A549 (cell line): ENCODE measurements around the gene APOC3. TPM values are rescaled to one million over a fixed set of nuclear protein-coding genes. Genes with fewer than 3 reads are reported as not detected.

Source experiments
- ATAC-seq, 2 experiments: fragments of 200-7000 bp in 1 of 2; fragments of >200 bp in 1 of 2; cut with Nextera tagmentation in 1 of 2; cut with Tn5 transposase in 1 of 2; 3 replicates each; pipeline versions ENCODE4 v1.8.0 to v1.9.1; 2018 to 2020; ENCODE audit warnings: mild to moderate bottlenecking in 1 of 2, moderate library complexity in 1 of 2
- CTCF ChIA-PET: fragments of 300-600 bp; sonication (Branson Sonifier 250); formaldehyde crosslinking; extraction: SDS; loops from one replicate; lab custom pipeline; 2021; ENCODE audit warnings: antibody characterized with exemption, inconsistent platforms; lab: Yijun Ruan, JAX
- POLR2A ChIA-PET: fragments of 350-600 bp; formaldehyde crosslinking; extraction: SDS; loops from one replicate; lab custom pipeline; 2021; ENCODE audit warnings: antibody characterized with exemption, inconsistent platforms; lab: Yijun Ruan, JAX
- DNase-seq, 2 experiments: peaks; one replicate each; pipeline versions ENCODE4 v3.0.0 to v3.0.0-alpha.2; 2011 to 2016; ENCODE audit warnings: low read depth in 1 of 2, low spot score in 1 of 2
- FAIRE-seq: peaks from 2 replicates; lab custom pipeline; 2011; peaks lifted over from hg19 to GRCh38; lab: Jason Lieb, UNC
- H3K27ac ChIP-seq, 2 experiments: fragments of >200 bp; sonication (Bioruptor Twin); formaldehyde crosslinking; 3 replicates each; pipeline ENCODE4 v1.5.1; 2016 to 2017
- H3K4me1 ChIP-seq: fragments of >200 bp; sonication (Bioruptor Twin); formaldehyde crosslinking; 3 replicates; pipeline ENCODE4 v1.6.1; 2016
- H3K4me2 ChIP-seq: fragments of >200 bp; sonication (Bioruptor Twin); formaldehyde crosslinking; 3 replicates; pipeline ENCODE4 v1.6.1; 2016
- H3K4me3 ChIP-seq: fragments of >200 bp; sonication (Bioruptor Twin); formaldehyde crosslinking; 3 replicates; pipeline ENCODE4 v1.5.1; 2016
- H3K9me3 ChIP-seq: fragments of >200 bp; sonication (Bioruptor Twin); formaldehyde crosslinking; 3 replicates; pipeline ENCODE4 v1.6.1; 2016
- BHLHE40 ChIP-seq: IDR thresholded peaks from 2 replicates; pipeline ENCODE4 v1.6.1; 2012; ENCODE audit warnings: low read depth, low read length, inconsistent platforms
- CBX8 ChIP-seq: fragments of 200-600 bp; sonication (generic); IDR thresholded peaks from 2 replicates; pipeline ENCODE4 v1.6.1; 2016
- HOXB5 ChIP-seq: fragments of 250-450 bp; sonication (Bioruptor Pico); IDR thresholded peaks from 2 replicates; pipeline ENCODE4 v1.5.0; 2020; ENCODE audit warnings: mild to moderate bottlenecking, moderate library complexity
- JUNB ChIP-seq: fragments of >200 bp; sonication (Bioruptor Twin); formaldehyde crosslinking; IDR thresholded peaks from 2 replicates; pipeline ENCODE4 v1.6.1; 2016
- KDM5A ChIP-seq: fragments of 200-600 bp; sonication (generic); IDR thresholded peaks from 2 replicates; pipeline ENCODE4 v1.6.1; 2016; ENCODE audit warnings: antibody characterized with exemption, mild to moderate bottlenecking
- NFE2L2 ChIP-seq: fragments of 150-350 bp; conservative IDR thresholded peaks from 2 replicates; pipeline ENCODE4 v1.6.1; 2014; ENCODE audit warnings: low read length
- RARB ChIP-seq: fragments of 250-450 bp; sonication (Bioruptor Pico); IDR thresholded peaks from 2 replicates; pipeline ENCODE4 v1.8.0; 2021; ENCODE audit warnings: mild to moderate bottlenecking, moderate library complexity
- ZNF302 ChIP-seq: fragments of 250-450 bp; sonication (Bioruptor Pico); IDR thresholded peaks from 2 replicates; pipeline ENCODE4 v1.9.0; 2021; ENCODE audit warnings: inconsistent platforms, mild to moderate bottlenecking, moderate library complexity
- ZSCAN20 ChIP-seq: fragments of 250-450 bp; sonication (Bioruptor Pico); IDR thresholded peaks from 2 replicates; pipeline ENCODE4 v1.8.0; 2022; ENCODE audit warnings: mild to moderate bottlenecking, moderate library complexity
- WGBS: methylation state at CpG from one replicate; pipeline ENCODE4 v1.1.6; 2017; ENCODE audit errors: missing lambda C conversion rate; 5-methylcytosine and 5-hydroxymethylcytosine counted together
- polyA plus RNA-seq, 4 experiments: library from polyadenylated mRNA; depleted of rRNA in 3 of 4; stranded (reverse); fragments of >200 nt; fragmentation: RNase III in 1 of 4; extraction: RNeasy Plus Mini Kit Qiagen cat#74134 plus additional on column Dnase treatment in 1 of 4; gene quantifications; 2 replicates in 3 of 4; 3 replicates in 1 of 4; pipeline ENCODE4 v1.2.3, GENCODE V29; 2011 to 2017
- TF ChIP-seq, protein P1 (sequence below): fragments of 200-600 bp; sonication (generic); IDR thresholded peaks from 2 replicates; pipeline ENCODE4 v1.6.1; 2016; ENCODE audit warnings: antibody characterized with exemption, mild to moderate bottlenecking, moderate library complexity
- TF ChIP-seq, protein P2 (sequence below): fragments of 250-450 bp; sonication (Bioruptor Pico); IDR thresholded peaks from 2 replicates; pipeline ENCODE4 v1.5.0; 2021; ENCODE audit warnings: mild to moderate bottlenecking, moderate library complexity, borderline replicate concordance
- TF ChIP-seq, protein P3 (sequence below): IDR thresholded peaks from 2 replicates; pipeline ENCODE4 v1.6.1; 2012
- TF ChIP-seq, protein P4 (sequence below): fragments of >200 bp; sonication (Bioruptor Twin); formaldehyde crosslinking; IDR thresholded peaks from 2 replicates; pipeline ENCODE4 v1.6.1; 2016
- TF ChIP-seq, protein P5 (sequence below): fragments of 150-350 bp; IDR thresholded peaks from 2 replicates; pipeline ENCODE4 v1.6.1; 2014; ENCODE audit warnings: low read depth, mild to moderate bottlenecking, low read length

APOC3 gene
- polyA plus RNA-seq, 2 of the 4 experiments (the other 2 are of a cell fraction) = not detected

DNA sequence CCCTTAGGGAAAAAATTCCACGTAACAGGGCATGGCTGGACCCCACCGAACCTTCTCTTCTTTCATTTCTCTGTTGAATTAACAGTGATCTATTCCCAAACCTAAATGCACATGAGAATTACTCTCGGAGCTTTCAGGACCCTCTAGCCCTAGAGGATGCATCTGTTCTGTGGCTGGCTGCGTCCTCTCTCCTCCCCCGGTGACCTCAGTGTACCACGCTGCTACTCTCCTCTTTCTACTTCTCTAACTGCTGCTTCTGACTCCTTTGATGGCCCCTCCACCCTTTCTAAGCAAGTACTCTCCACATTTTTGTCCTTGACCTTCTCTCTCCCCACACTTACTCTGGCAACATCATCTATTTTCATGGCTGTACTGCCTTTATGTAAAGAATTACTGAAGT lies 19.8 kb downstream of the APOC3 start:
- ATAC-seq = no peak
- no peak overlapping the region for H3K4me2 ChIP-seq
- no peak for FAIRE-seq
- DNase-seq = no peak
- H3K9me3 ChIP-seq = no peaks in the 10 kb centered on the region
- ChIA-PET CTCF (interaction anchor here (0.7 kb wide), 1 partner anchor 30 kb away, joined by 3 read pairs; no protein-coding TSS in a partner anchor), POLR2A (no interaction called here)
- TF ChIP-seq, protein P1, sequence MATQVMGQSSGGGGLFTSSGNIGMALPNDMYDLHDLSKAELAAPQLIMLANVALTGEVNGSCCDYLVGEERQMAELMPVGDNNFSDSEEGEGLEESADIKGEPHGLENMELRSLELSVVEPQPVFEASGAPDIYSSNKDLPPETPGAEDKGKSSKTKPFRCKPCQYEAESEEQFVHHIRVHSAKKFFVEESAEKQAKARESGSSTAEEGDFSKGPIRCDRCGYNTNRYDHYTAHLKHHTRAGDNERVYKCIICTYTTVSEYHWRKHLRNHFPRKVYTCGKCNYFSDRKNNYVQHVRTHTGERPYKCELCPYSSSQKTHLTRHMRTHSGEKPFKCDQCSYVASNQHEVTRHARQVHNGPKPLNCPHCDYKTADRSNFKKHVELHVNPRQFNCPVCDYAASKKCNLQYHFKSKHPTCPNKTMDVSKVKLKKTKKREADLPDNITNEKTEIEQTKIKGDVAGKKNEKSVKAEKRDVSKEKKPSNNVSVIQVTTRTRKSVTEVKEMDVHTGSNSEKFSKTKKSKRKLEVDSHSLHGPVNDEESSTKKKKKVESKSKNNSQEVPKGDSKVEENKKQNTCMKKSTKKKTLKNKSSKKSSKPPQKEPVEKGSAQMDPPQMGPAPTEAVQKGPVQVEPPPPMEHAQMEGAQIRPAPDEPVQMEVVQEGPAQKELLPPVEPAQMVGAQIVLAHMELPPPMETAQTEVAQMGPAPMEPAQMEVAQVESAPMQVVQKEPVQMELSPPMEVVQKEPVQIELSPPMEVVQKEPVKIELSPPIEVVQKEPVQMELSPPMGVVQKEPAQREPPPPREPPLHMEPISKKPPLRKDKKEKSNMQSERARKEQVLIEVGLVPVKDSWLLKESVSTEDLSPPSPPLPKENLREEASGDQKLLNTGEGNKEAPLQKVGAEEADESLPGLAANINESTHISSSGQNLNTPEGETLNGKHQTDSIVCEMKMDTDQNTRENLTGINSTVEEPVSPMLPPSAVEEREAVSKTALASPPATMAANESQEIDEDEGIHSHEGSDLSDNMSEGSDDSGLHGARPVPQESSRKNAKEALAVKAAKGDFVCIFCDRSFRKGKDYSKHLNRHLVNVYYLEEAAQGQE = no peak
- TF ChIP-seq KDM5A = no peak
- TF ChIP-seq RARB (CRISPR knock-in tag) = no peak
- 0 out of 3 replicates have a peak, but pooled peaks cover 5% of the 10 kb centered on the region for H3K4me1 ChIP-seq
- 95% methylated on average over 6 of the region's 6 CpGs for WGBS
- H3K27ac ChIP-seq = no peak overlapping the region
- H3K4me3 ChIP-seq = no peak overlapping the region

DNA sequence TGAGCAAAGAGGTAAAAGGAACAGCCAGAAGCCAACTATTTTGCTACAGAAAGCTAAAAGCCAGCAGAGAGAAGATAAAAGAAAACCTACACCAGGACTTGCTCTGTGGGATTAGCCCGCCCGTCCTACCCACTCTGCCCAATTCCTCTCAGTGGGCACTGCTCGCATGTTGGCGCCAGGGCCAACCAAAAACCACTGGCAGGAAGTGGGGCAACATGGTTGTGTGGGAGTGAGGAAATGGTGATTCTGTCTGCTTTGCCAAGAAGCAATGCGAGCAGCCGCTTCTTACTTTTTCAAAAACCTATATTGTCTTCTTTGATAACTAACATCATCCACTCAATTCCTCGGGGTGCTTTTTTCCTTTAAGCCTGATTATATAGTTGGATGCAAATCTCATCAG lies 21.9 kb downstream of the APOC3 start:
- H3K9me3 ChIP-seq = no peaks in the 10 kb centered on the region
- CTCF ChIA-PET = interaction anchor here (2.1 kb wide), 1 partner anchor 254 kb away, joined by 10 read pairs; no protein-coding TSS in a partner anchor
- POLR2A ChIA-PET = no interaction called here
- DNase-seq = no peak
- H3K4me2 ChIP-seq = no peak overlapping the region
- no peak for FAIRE-seq
- 0 out of 3 replicates have a peak, but pooled peaks cover 5% of the 10 kb centered on the region for H3K4me1 ChIP-seq
- no peak overlapping the region for H3K4me3 ChIP-seq
- WGBS = 96% methylated on average over 7 of the region's 7 CpGs
- no peak overlapping the region for H3K27ac ChIP-seq
- TF ChIP-seq, protein P2, sequence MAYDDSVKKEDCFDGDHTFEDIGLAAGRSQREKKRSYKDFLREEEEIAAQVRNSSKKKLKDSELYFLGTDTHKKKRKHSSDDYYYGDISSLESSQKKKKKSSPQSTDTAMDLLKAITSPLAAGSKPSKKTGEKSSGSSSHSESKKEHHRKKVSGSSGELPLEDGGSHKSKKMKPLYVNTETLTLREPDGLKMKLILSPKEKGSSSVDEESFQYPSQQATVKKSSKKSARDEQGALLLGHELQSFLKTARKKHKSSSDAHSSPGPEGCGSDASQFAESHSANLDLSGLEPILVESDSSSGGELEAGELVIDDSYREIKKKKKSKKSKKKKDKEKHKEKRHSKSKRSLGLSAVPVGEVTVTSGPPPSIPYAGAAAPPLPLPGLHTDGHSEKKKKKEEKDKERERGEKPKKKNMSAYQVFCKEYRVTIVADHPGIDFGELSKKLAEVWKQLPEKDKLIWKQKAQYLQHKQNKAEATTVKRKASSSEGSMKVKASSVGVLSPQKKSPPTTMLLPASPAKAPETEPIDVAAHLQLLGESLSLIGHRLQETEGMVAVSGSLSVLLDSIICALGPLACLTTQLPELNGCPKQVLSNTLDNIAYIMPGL = no peak
- TF ChIP-seq ZSCAN20 (CRISPR knock-in tag) = no peak
- TF ChIP-seq BHLHE40 = no peak
- TF ChIP-seq, protein P3, sequence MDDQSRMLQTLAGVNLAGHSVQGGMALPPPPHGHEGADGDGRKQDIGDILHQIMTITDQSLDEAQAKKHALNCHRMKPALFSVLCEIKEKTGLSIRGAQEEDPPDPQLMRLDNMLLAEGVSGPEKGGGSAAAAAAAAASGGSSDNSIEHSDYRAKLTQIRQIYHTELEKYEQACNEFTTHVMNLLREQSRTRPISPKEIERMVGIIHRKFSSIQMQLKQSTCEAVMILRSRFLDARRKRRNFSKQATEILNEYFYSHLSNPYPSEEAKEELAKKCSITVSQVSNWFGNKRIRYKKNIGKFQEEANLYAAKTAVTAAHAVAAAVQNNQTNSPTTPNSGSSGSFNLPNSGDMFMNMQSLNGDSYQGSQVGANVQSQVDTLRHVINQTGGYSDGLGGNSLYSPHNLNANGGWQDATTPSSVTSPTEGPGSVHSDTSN = no peak
- TF ChIP-seq, protein P4, sequence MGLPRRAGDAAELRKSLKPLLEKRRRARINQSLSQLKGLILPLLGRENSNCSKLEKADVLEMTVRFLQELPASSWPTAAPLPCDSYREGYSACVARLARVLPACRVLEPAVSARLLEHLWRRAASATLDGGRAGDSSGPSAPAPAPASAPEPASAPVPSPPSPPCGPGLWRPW = no peak
- TF ChIP-seq, protein P5, sequence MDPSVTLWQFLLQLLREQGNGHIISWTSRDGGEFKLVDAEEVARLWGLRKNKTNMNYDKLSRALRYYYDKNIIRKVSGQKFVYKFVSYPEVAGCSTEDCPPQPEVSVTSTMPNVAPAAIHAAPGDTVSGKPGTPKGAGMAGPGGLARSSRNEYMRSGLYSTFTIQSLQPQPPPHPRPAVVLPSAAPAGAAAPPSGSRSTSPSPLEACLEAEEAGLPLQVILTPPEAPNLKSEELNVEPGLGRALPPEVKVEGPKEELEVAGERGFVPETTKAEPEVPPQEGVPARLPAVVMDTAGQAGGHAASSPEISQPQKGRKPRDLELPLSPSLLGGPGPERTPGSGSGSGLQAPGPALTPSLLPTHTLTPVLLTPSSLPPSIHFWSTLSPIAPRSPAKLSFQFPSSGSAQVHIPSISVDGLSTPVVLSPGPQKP = no peak
- no peak for TF ChIP-seq JUNB
- no peak for TF ChIP-seq NFE2L2
- no peak for TF ChIP-seq CBX8
- no peak for TF ChIP-seq ZNF302 (CRISPR knock-in tag)
- no peak for TF ChIP-seq HOXB5 (CRISPR knock-in tag)
- TF ChIP-seq, all 56 proteins: peak for 0
- ATAC-seq = no peak
